ENCODE data around the gene GRPR. TPM values are rescaled to one million over a fixed set of nuclear protein-coding genes. Genes with fewer than 3 reads are reported as not detected.

GRPR gene
- total RNA-seq, 1 donor = 0.43 TPM

DNA sequence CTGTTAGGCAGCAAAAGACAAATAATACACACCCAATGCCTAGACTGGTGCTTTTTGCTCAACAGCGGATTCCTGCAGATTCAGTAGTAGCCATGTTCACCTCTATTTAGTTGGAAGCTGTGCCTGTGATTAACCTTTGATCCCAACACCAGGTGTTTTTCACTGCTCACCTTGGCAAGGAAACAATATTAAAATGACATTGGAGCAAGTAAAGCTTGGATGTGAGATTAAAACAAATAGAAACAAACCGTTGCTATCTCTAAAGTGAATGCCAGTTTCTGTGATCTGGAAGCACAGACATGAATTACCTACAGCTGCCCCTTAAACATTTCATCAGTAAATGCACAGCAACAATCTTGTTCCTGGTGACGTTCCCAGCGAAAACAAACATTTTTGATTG, 79.6 kb downstream of the GRPR start:
- TF ChIP-seq, protein P1, sequence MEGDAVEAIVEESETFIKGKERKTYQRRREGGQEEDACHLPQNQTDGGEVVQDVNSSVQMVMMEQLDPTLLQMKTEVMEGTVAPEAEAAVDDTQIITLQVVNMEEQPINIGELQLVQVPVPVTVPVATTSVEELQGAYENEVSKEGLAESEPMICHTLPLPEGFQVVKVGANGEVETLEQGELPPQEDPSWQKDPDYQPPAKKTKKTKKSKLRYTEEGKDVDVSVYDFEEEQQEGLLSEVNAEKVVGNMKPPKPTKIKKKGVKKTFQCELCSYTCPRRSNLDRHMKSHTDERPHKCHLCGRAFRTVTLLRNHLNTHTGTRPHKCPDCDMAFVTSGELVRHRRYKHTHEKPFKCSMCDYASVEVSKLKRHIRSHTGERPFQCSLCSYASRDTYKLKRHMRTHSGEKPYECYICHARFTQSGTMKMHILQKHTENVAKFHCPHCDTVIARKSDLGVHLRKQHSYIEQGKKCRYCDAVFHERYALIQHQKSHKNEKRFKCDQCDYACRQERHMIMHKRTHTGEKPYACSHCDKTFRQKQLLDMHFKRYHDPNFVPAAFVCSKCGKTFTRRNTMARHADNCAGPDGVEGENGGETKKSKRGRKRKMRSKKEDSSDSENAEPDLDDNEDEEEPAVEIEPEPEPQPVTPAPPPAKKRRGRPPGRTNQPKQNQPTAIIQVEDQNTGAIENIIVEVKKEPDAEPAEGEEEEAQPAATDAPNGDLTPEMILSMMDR (IDR thresholded peaks at IDR 0.05; ENCODE audit: insufficient read depth, low read depth, low read length) = no peak
- no peak for DNase-seq (ENCODE audit: low read depth)
- H3K4me3 ChIP-seq (ENCODE audit: low read depth, low read length) = no peak overlapping the region

Other genes starting within 250 kb of the GRPR start
- not detected in 2 replicates for gene MAGEB17, start 43.9 kb downstream of the GRPR start, total RNA-seq